ENCODE results near the gene ADAMTSL5. TPM values are rescaled to one million over a fixed set of nuclear protein-coding genes. Genes with fewer than 3 reads are reported as not detected.

The ADAMTSL5 gene
- total and polyA plus RNA-seq, 2 of the 13 experiments (the other 11 are each of a cell fraction or from before 2014, with no cell fraction given) = 0.60 to 2.7 TPM

- TF ChIP-seq PLSCR1 (CRISPR knock-in tag; IDR thresholded peaks at IDR 0.05; ENCODE audit: borderline replicate concordance) (no peak), U2AF2 (IDR thresholded peaks at IDR 0.05; ENCODE audit: low read depth, low read length) (no peak), BHLHE40 (IDR thresholded peaks at IDR 0.05; ENCODE audit: low read length) (no peak; the same call in 1 of the 2 replicates), KMT2B (CRISPR knock-in tag; IDR thresholded peaks at IDR 0.05) (peak; percentile 74), ZNF354B (CRISPR knock-in tag; IDR thresholded peaks at IDR 0.05) (no peak), ATAD3A (CRISPR knock-in tag; IDR thresholded peaks at IDR 0.05) (no peak), MIXL1 (CRISPR knock-in tag; IDR thresholded peaks at IDR 0.05) (0 out of 2 replicates have a peak, but pooled peaks have one; percentile 22), SRSF9 (IDR thresholded peaks at IDR 0.05; ENCODE audit: borderline replicate concordance, insufficient read depth, low read depth, low read length, poor library complexity, severe bottlenecking) (no peak), HNRNPK (IDR thresholded peaks at IDR 0.05; ENCODE audit: low read depth, low read length, poor library complexity, severe bottlenecking) (no peak), PTBP1 (IDR thresholded peaks at IDR 0.05; ENCODE audit: low read depth, low read length, poor library complexity, severe bottlenecking) (no peak), ARID2 (CRISPR knock-in tag; IDR thresholded peaks at IDR 0.05; ENCODE audit: borderline replicate concordance) (peak; percentile 25; the same call in 1 of the 2 replicates), WIZ (CRISPR knock-in tag; IDR thresholded peaks at IDR 0.05) (0 out of 2 replicates have a peak, but pooled peaks have one; percentile 34), ZNF891 (CRISPR knock-in tag; IDR thresholded peaks at IDR 0.05) (no peak), CENPT (CRISPR knock-in tag; IDR thresholded peaks at IDR 0.05; ENCODE audit: low read depth) (no peak), AKAP8 (CRISPR knock-in tag; IDR thresholded peaks at IDR 0.05) (no peak; the same call in 1 of the 2 replicates), TAF15 (IDR thresholded peaks at IDR 0.05; ENCODE audit: low read depth, low read length, poor library complexity, severe bottlenecking) (no peak), SNAPC5 (CRISPR knock-in tag; IDR thresholded peaks at IDR 0.05; ENCODE audit: borderline replicate concordance) (no peak), ZFP37 (CRISPR knock-in tag; IDR thresholded peaks at IDR 0.05; ENCODE audit: borderline replicate concordance) (no peak), ATM (IDR thresholded peaks at IDR 0.05; ENCODE audit: borderline replicate concordance) (no peak), HOXA9 (CRISPR knock-in tag; IDR thresholded peaks at IDR 0.05; ENCODE audit: borderline replicate concordance) (no peak), ZNF30 (CRISPR knock-in tag; IDR thresholded peaks at IDR 0.05) (no peak), ZBTB37 (CRISPR knock-in tag; IDR thresholded peaks at IDR 0.05) (no peak), SSRP1 (CRISPR knock-in tag; IDR thresholded peaks at IDR 0.05) (peak; percentile 64; the same call in 1 of the 2 replicates), KLF11 (CRISPR knock-in tag; IDR thresholded peaks at IDR 0.05) (peak; percentile 57; the same call in 1 of the 2 replicates), NFYB (CRISPR knock-in tag; IDR thresholded peaks at IDR 0.05) (no peak; the same call in 1 of the 2 replicates), ZBTB49 (CRISPR knock-in tag; IDR thresholded peaks at IDR 0.05; ENCODE audit: borderline replicate concordance) (no peak)
Measured at GRCh38 chr19:1478934-1479707, 33.7 kb downstream of the ADAMTSL5 start, which contains the start of gene C19orf25 (continued).

All from HepG2 (cell line).